ENCODE measurements around the gene FNDC11.
A peak's percentile ranks its signal among the peaks of the same experiment; 100 is the strongest.
"Not testable (repeated sequence)": the region's sequence is repeated elsewhere in the genome, so short reads cannot be mapped to it uniquely, and the experiment has no call there.

FNDC11 gene

DNA sequence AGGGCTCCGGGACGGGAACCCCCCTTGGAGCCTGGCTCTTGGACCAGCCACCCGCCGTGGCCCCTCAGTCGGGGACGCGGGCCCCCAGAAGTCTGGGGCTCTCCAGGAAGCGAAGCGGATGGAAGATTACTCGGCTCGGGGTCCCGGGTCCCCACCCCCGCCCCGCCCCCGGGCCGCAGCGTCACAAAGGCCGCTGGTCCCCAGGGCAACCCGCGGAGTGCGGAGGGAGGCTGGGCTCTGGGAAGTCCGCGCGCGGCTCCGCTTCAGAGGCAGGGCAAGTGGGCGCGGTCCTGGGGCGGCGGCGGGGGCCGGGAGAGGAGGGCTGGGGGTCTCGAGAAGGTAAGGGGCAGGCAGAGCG lies at the start of gene FNDC11:
TSS of gene FNDC11 (plus strand) at position 227 of the 358 bp plus-strand sequence. CDS start 1,505 bp downstream, outside the sequence.
- DNase-seq (ENCODE audit: low spot score) = no peak

GRCh38 chr20:63504642-63505041 lies 49.3 kb upstream of the FNDC11 start:
- no peak for DNase-seq (ENCODE audit: low spot score)

- no peak for DNase-seq (ENCODE audit: low spot score)
These were observed 48.7 kb upstream of the FNDC11 start for GRCh38 chr20:63505281-63505680.

GRCh38 chr20:63505723-63506122 lies 48.2 kb upstream of the FNDC11 start:
- no peak for DNase-seq (ENCODE audit: low spot score)

GRCh38 chr20:63507083-63507743 lies 46.7 kb upstream of the FNDC11 start:
- DNase-seq (ENCODE audit: low spot score) = no peak

DNA sequence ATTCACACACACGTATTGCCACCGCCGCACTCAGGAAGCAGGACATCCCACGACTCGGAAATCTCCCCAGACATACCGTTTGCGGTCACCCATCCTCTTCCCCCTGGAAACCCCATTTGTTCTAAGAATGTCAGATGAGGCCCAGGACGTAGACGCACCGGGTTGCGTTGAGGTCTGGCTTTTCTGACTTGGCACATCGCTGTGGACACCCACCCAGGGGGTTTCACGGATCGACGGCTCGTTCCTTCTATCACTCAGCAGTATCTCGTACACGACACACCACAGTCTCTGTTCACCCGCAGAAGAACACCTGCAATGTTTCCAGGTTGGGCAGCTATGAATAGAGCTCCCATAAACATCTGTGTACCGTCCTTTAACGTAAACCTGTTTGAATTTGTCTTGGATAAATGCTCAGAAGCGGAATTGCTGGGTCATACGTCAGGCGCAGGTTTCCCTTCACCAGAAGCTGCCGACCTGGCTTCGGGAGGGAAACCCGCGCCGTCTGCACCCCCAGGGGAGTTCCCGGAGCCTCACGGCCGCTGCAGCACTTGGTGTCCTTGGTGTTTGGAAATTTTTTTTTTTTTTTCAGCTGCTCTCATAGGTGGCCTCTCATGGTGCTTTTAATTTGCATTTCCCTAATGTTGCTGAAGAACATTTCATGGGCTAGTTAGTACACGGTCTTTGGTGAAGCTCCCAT lies 45.7 kb upstream of the FNDC11 start:
- DNase-seq (ENCODE audit: low spot score) = no peak

DNA sequence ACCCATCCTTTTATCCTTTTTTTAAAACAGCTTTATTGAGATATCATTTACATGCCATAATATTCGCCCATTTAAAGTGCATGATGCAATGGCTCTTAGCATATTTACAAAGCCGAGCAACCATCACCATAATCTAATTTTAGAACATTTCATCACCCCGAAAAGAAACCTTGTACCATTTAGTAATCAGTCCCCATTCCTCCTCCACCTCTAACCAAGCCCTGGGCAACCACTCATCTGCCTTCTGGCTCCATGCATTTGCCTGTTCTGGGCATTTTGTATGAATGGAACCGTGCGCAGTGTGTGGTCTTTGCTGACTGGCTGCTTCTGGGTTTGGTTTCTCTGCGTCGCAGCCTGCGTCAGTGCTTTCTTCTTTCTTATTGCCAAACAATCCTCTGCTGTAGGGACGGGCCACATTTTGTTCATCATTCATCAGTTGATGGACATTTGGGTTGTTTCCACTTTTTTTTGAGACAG lies 44.8 kb upstream of the FNDC11 start:
- DNase-seq (ENCODE audit: low spot score) = no peak

GRCh38 chr20:63513207-63513606 lies 40.8 kb upstream of the FNDC11 start:
- DNase-seq (ENCODE audit: low spot score) = no peak

GRCh38 chr20:63514520-63514919 lies 39.4 kb upstream of the FNDC11 start:
- not testable (repeated sequence) for DNase-seq (ENCODE audit: low spot score)

DNA sequence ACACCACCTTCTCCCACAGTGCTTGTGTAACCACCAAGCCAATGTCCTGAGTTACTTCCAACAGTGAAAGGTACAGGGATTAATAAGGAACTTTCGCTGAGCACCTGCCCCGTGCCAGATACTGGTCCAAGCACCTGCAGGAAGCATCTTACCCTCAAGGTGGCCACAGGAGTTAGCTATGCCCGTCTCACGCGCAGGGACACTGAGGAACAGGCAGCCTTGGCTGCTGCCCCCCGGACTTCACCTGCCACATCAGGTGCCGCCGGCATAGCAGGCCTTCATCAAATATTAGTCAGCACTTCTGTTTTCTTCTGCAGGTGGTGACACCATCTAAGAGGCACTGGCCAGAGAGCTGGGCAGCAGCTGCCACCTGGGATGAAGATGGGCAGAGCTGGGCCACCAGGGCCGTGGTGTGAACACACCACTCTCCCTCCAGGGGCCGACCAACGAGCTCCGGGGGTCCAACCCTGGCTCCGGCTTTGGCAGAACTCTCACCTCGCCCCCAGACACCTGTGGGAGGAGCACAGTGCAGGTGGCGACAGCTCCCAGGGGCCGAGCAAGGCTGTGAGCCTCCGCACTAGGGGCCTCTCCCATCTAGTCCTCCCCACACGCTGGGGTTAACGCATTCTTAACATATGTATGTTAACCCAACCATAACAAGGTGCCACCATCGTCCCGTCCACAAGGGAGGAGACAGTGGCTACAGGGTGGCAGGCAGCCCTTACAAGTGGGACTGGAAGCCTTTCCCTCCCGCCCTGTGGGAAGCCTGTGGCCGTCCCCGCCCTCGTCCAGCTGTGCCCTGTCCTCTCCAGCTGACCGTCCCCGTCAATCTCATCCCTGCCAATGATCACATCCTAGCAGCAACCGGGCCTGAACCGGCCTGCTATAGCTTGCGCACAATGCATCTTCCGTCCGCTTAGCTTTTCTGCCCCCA lies 36.3 kb upstream of the FNDC11 start:
- no peak for DNase-seq (ENCODE audit: low spot score)

GRCh38 chr20:63518351-63518861 lies 35.6 kb upstream of the FNDC11 start:
- DNase-seq (ENCODE audit: low spot score) = no peak

DNA sequence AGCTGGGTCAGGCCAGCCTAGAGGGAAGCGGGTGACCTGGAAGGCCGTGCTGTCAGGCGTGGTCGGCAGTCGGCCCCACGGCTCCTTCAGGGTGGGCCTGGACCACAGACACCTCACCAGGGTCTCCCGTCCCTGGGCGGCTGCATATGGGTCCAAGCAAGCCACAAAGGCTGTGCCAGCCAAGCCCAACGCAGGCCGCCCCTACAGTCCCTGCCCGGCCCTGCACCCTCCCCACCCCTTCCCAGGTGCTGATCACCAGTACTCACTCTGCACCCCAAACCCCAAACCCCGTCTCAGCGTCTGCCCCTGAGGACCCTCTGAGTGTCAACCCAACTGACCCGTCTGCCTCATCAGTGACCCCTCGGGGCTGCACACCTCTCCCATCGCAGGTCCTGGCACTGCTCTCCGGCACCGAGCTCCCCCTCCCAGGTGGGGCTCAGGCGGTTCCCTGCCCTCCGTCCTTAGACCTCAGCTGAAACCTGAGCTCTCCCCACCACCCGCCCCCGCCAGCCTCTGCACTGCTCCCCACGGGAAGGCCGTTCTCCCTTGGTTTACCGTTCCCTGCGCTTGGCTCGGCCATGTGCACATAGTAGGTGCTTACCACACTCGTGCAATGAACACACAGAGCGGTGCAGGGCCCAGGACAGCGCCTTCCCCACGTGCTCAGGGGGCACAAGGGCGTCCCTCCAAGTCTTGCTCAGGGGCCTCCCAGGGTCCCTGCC lies 34.9 kb upstream of the FNDC11 start:
- no peak for DNase-seq (ENCODE audit: low spot score)

- peak; percentile 69 for DNase-seq (ENCODE audit: low spot score)
These were observed 34.1 kb upstream of the FNDC11 start for GRCh38 chr20:63519668-63520503.

DNA sequence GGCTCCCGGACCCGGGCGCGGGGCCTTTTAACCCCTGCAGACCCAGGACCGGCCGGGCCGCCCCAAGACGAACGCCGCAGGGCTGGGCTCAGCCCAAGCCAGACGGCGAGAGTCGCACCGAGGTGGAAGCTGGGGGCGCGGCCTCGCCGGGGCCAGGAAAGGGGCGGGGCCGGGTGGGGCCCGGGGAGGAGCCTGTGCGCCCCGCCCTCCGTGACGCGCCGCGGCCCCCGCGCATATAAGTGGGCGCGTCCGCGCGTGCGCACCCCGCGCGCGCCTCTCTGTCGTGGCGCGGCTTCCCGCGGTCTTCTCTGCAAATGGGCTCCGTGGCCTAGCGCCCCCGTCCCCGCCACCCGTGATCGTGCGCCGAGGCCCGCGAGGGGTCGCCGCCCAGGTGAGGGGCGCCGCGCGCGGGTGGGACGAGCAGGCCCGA lies 33.4 kb upstream of the FNDC11 start, which contains the start of gene PPDPF:
TSS of gene PPDPF (plus strand) at position 262 of the 430 bp plus-strand sequence. CDS start 544 bp downstream, outside the sequence.
- peak; percentile 98 for DNase-seq (ENCODE audit: low spot score)

GRCh38 chr20:63520934-63521601 lies 32.9 kb upstream of the FNDC11 start:
- peak; percentile 82 for DNase-seq (ENCODE audit: low spot score)

- no peak for DNase-seq (ENCODE audit: low spot score)
These were observed 32.4 kb upstream of the FNDC11 start for GRCh38 chr20:63521602-63522001.

- DNase-seq (ENCODE audit: low spot score) = no peak
These were observed 31.7 kb upstream of the FNDC11 start for GRCh38 chr20:63522091-63522868.

- no peak for DNase-seq (ENCODE audit: low spot score)
These were observed 30.9 kb upstream of the FNDC11 start for GRCh38 chr20:63522981-63523611.

- DNase-seq (ENCODE audit: low spot score) = no peak
These were observed 28.8 kb upstream of the FNDC11 start for GRCh38 chr20:63525185-63525584.

Data from hepatic stellate cell (primary cell).